ENCODE results near the gene FGF2. TPM values are rescaled to one million over a fixed set of nuclear protein-coding genes. Genes with fewer than 3 reads are reported as not detected.

FGF2 gene
- total and polyA plus RNA-seq, 5 experiments from 2014 or later, result not detected

- DNase-seq, result no peak
- Mint-ChIP-seq H3K27me3 (peaks cover 29 to 76% (median 42%) of the 10 kb centered on the region in 5 donors), H3K9me3 (peaks cover 0 to 11% (median 2%) of the 10 kb centered on the region in 9 donors), H3K27ac (no peak overlapping the region), H3K4me3 (no peak overlapping the region), H3K36me3 (peaks cover 0 to 12% (median 2%) of the 10 kb centered on the region in 3 donors), H3K4me1 (peaks cover 0 to 5% (median 2%) of the 10 kb centered on the region in 4 donors)
- no peak for ATAC-seq
- POLR2A ChIA-PET, result no interaction called here
Measured at GRCh38 chr4:122821092-122821491, 5.5 kb upstream of the FGF2 start.

GRCh38 chr4:122822466-122822865 lies 4.2 kb upstream of the FGF2 start:
- peaks cover 3 to 6% (median 4%) of the 10 kb centered on the region in 4 donors for H3K4me1 Mint-ChIP-seq
- POLR2A ChIA-PET, result no interaction called here
- peaks cover 0 to 11% (median 2%) of the 10 kb centered on the region in 9 donors for H3K9me3 Mint-ChIP-seq
- H3K4me3 Mint-ChIP-seq, result no peak overlapping the region
- peaks cover 30 to 82% (median 48%) of the 10 kb centered on the region in 5 donors for H3K27me3 Mint-ChIP-seq
- ATAC-seq, result no peak
- peaks cover 0 to 13% (median 2%) of the 10 kb centered on the region in 3 donors for H3K36me3 Mint-ChIP-seq
- no peak for DNase-seq
- no peak overlapping the region for H3K27ac Mint-ChIP-seq

- Mint-ChIP-seq H3K27ac (no peak overlapping the region), H3K9me3 (peaks cover 0 to 11% (median 2%) of the 10 kb centered on the region in 9 donors), H3K36me3 (peaks cover 0 to 18% (median 2%) of the 10 kb centered on the region in 3 donors), H3K4me1 (peaks cover 8 to 16% (median 12%) of the 10 kb centered on the region in 4 donors), H3K27me3 (peaks cover 37 to 85% (median 56%) of the 10 kb centered on the region in 5 donors), H3K4me3 (no peak overlapping the region)
- ATAC-seq (no peak), DNase-seq (no peak)
- POLR2A ChIA-PET, result no interaction called here
Measured at GRCh38 chr4:122823476-122823875, 3.2 kb upstream of the FGF2 start.

DNA sequence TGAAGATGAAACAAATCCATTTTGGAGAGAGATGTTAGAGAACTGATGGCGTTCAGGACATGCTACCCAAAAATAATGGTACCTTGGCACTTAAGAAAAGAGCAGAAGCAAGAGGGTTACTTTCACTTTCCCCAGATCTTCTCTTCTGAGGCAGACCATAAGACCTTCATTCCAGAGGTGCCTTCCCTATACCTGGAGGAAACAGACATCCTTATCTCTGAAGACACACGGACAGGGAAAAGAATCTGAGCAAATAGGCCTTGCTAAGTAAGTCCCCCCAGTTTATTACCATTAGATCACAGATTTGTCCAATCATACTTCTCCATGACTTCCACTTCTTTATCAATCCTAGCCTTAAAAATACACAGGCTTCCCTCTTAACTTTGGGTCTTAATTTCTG lies 2.0 kb upstream of the FGF2 start:
- peaks cover 0 to 11% (median 2%) of the 10 kb centered on the region in 9 donors for H3K9me3 Mint-ChIP-seq
- H3K4me3 Mint-ChIP-seq, result no peak overlapping the region

DNA sequence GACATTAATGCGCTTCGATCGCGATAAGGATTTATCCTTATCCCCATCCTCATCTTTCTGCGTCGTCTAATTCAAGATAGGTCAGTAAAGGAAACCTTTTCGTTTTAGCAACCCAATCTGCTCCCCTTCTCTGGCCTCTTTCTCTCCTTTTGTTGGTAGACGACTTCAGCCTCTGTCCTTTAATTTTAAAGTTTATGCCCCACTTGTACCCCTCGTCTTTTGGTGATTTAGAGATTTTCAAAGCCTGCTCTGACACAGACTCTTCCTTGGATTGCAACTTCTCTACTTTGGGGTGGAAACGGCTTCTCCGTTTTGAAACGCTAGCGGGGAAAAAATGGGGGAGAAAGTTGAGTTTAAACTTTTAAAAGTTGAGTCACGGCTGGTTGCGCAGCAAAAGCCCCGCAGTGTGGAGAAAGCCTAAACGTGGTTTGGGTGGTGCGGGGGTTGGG lies 528 bp upstream of the FGF2 start:
- Mint-ChIP-seq H3K27ac (no peak overlapping the region), H3K27me3 (peaks cover 49 to 90% (median 63%) of the 10 kb centered on the region in 5 donors), H3K4me3 (peak overlapping the region; percentile 60 to 79 (median 70)), H3K9me3 (peaks cover 0 to 11% (median 2%) of the 10 kb centered on the region in 9 donors), H3K36me3 (peaks cover 0 to 26% (median 2%) of the 10 kb centered on the region in 3 donors), H3K4me1 (peaks cover 8 to 16% (median 13%) of the 10 kb centered on the region in 4 donors)
- DNase-seq, result no peak
- ATAC-seq, result no peak
- POLR2A ChIA-PET, result no interaction called here

More for the DNA sequence above, 2.0 kb upstream of the FGF2 start:
- Mint-ChIP-seq H3K27ac (no peak overlapping the region), H3K27me3 (peaks cover 42 to 86% (median 62%) of the 10 kb centered on the region in 5 donors), H3K36me3 (peaks cover 0 to 18% (median 2%) of the 10 kb centered on the region in 3 donors), H3K4me1 (peaks cover 8 to 16% (median 13%) of the 10 kb centered on the region in 4 donors)
- POLR2A ChIA-PET, result no interaction called here
- ATAC-seq, result no peak
- DNase-seq, result no peak

GRCh38 chr4:122827258-122827878 lies 737 bp downstream of the FGF2 start:
- POLR2A ChIA-PET, result no interaction called here
- Mint-ChIP-seq H3K9me3 (peaks cover 0 to 11% (median 2%) of the 10 kb centered on the region in 9 donors), H3K4me1 (peaks cover 8 to 16% (median 13%) of the 10 kb centered on the region in 4 donors), H3K4me3 (peak overlapping the region; percentile 70 to 86 (median 78)), H3K36me3 (peaks cover 0 to 26% (median 2%) of the 10 kb centered on the region in 3 donors), H3K27ac (no peak overlapping the region), H3K27me3 (peaks cover 52 to 85% (median 67%) of the 10 kb centered on the region in 5 donors)
- peak in 3 of 10 donors; percentile 12 to 18 (median 14) for DNase-seq
- peak; percentile 40 to 54 for ATAC-seq

GRCh38 chr4:122827879-122828601 lies 1.4 kb downstream of the FGF2 start:
- peak overlapping the region; percentile 70 to 86 (median 78) for H3K4me3 Mint-ChIP-seq
- POLR2A ChIA-PET, result no interaction called here
- DNase-seq (peak in 3 of 10 donors; percentile 6 to 28 (median 7)), ATAC-seq (peak; percentile 75 to 80)
- peaks cover 55 to 87% (median 74%) of the 10 kb centered on the region in 5 donors for H3K27me3 Mint-ChIP-seq
- peaks cover 0 to 10% (median 2%) of the 10 kb centered on the region in 9 donors for H3K9me3 Mint-ChIP-seq
- peaks cover 0 to 26% (median 2%) of the 10 kb centered on the region in 3 donors for H3K36me3 Mint-ChIP-seq
- H3K27ac Mint-ChIP-seq, result no peak overlapping the region
- H3K4me1 Mint-ChIP-seq, result peaks cover 8 to 16% (median 13%) of the 10 kb centered on the region in 4 donors

DNA sequence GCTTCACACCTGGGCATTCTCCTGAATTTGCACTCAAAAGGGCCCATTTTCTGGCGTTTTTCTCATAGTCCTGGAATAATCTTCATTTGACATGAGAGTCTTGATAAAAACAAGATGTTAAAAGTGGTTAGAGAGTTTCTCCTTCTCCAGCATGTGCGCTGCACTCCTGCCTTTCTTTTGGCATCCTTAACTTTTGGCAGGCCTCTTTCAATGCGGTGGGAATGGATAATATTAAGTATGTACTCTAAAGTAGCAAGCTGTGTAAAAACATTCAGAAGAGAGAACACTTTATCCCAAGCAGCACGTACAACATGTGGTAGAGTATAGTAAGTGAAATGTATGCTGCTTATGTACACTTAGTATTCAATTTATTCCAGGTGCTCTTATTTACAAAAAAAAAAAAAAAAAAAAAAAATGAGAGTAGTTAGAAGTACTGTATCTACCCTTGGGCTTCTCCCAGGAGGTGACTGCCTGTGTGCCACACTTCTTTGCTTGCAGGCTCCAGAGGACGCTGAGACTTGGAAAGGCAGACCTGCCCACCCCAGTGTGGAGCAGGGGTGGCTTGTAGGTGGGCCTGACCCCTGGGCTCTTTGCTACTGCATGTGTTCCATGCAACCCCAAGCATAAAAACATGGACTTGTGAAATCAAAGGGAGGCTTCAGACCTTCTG lies 3.9 kb downstream of the FGF2 start:
- ATAC-seq (no peak), DNase-seq (no peak)
- H3K4me3 Mint-ChIP-seq, result no peak overlapping the region
- POLR2A ChIA-PET, result no interaction called here
- H3K4me1 Mint-ChIP-seq, result peaks cover 5 to 14% (median 13%) of the 10 kb centered on the region in 4 donors
- peaks cover 0 to 2% (median 0%) of the 10 kb centered on the region in 9 donors for H3K9me3 Mint-ChIP-seq
- H3K27ac Mint-ChIP-seq, result no peak overlapping the region
- peaks cover 44 to 62% (median 57%) of the 10 kb centered on the region in 5 donors for H3K27me3 Mint-ChIP-seq
- H3K36me3 Mint-ChIP-seq, result peaks cover 0 to 19% (median 0%) of the 10 kb centered on the region in 3 donors

DNA sequence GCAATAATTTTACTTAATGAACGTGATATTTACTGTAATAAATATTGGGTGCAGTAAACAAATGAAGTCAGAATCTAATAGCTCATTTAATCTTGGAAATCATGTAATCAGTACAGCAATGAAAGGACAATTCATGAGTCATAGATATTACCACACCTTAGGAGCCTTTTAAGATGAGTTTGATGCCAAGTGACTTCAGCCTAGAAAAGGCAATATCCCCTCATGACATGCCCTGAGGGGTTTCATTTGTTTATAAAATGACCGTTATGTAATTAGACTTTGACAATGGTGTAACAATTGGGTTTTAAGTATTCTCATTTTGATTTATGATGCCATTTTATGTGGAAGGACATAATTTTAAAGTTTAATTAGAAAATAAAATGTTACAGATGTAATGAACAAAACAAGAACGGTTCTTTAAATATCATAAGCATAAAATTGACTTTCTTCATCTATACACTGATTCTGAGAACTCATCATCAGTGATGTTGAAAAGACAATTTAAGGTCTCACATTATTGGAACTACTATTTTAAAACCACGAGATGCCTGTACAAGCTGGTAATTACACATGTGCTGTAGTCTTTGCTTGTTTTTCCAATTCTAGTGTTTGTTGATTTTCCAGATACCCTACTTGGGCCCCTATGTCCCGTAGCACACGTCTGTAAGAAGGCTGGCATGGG lies 5.0 kb downstream of the FGF2 start:
- no peak overlapping the region for H3K27ac Mint-ChIP-seq
- H3K27me3 Mint-ChIP-seq, result peaks cover 38 to 56% (median 50%) of the 10 kb centered on the region in 5 donors
- ATAC-seq (no peak), DNase-seq (no peak)
- peaks cover 0 to 2% (median 0%) of the 10 kb centered on the region in 9 donors for H3K9me3 Mint-ChIP-seq
- peaks cover 3 to 14% (median 10%) of the 10 kb centered on the region in 4 donors for H3K4me1 Mint-ChIP-seq
- H3K4me3 Mint-ChIP-seq, result no peak overlapping the region
- H3K36me3 Mint-ChIP-seq, result peaks cover 0 to 13% (median 0%) of the 10 kb centered on the region in 3 donors
- POLR2A ChIA-PET, result no interaction called here

GRCh38 chr4:122832732-122833131 lies 6.1 kb downstream of the FGF2 start:
- H3K27me3 Mint-ChIP-seq, result peaks cover 35 to 55% (median 47%) of the 10 kb centered on the region in 5 donors
- DNase-seq, result no peak
- POLR2A ChIA-PET, result no interaction called here
- peaks cover 0 to 13% (median 0%) of the 10 kb centered on the region in 3 donors for H3K36me3 Mint-ChIP-seq
- ATAC-seq, result no peak
- H3K4me3 Mint-ChIP-seq, result no peak overlapping the region
- H3K27ac Mint-ChIP-seq, result no peak overlapping the region
- peaks cover 0 to 2% (median 0%) of the 10 kb centered on the region in 9 donors for H3K9me3 Mint-ChIP-seq
- peaks cover 3 to 8% (median 7%) of the 10 kb centered on the region in 4 donors for H3K4me1 Mint-ChIP-seq

- Mint-ChIP-seq H3K9me3 (peaks cover 0 to 2% (median 0%) of the 10 kb centered on the region in 9 donors), H3K36me3 (peaks cover 0 to 8% (median 0%) of the 10 kb centered on the region in 3 donors), H3K27me3 (peaks cover 28 to 48% (median 38%) of the 10 kb centered on the region in 5 donors), H3K4me1 (no peaks in the 10 kb centered on the region), H3K4me3 (no peak overlapping the region), H3K27ac (no peak overlapping the region)
- POLR2A ChIA-PET, result no interaction called here
- ATAC-seq (no peak), DNase-seq (no peak)
Measured at GRCh38 chr4:122833999-122834398, 7.4 kb downstream of the FGF2 start.

DNA sequence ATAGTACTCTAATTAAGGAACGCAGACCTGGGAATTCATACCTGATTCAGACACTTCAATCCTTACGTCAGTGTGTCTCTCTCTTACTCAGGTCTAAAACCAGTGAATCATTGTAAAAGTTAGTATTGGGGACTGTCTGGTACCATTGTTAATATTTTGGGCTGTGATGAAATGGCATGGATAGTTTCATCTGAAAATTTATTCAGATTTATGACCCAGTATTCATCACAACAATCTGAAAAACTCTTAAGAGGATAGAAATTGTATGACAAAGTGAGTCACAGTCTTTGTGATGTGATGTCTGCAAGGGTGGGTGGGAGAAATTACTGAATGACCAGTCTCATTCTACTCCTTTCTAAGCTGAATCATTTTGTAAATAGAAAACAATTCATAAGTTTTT lies 10.3 kb downstream of the FGF2 start:
- ATAC-seq (no peak), DNase-seq (no peak)
- no peaks in the 10 kb centered on the region for H3K4me1 Mint-ChIP-seq
- H3K27ac Mint-ChIP-seq, result no peak overlapping the region
- peaks cover 15 to 34% (median 20%) of the 10 kb centered on the region in 5 donors for H3K27me3 Mint-ChIP-seq
- H3K4me3 Mint-ChIP-seq, result no peak overlapping the region
- POLR2A ChIA-PET, result no interaction called here
- H3K9me3 Mint-ChIP-seq, result no peaks in the 10 kb centered on the region
- H3K36me3 Mint-ChIP-seq, result no peaks in the 10 kb centered on the region
